ENCODE data around the gene TMX2. TPM values are rescaled to one million over a fixed set of nuclear protein-coding genes. Genes with fewer than 3 reads are reported as not detected.

The TMX2 gene
- total RNA-seq, 4 donors from 2014 or later: 12.3 to 86.7 (median 49.0) TPM

DNA sequence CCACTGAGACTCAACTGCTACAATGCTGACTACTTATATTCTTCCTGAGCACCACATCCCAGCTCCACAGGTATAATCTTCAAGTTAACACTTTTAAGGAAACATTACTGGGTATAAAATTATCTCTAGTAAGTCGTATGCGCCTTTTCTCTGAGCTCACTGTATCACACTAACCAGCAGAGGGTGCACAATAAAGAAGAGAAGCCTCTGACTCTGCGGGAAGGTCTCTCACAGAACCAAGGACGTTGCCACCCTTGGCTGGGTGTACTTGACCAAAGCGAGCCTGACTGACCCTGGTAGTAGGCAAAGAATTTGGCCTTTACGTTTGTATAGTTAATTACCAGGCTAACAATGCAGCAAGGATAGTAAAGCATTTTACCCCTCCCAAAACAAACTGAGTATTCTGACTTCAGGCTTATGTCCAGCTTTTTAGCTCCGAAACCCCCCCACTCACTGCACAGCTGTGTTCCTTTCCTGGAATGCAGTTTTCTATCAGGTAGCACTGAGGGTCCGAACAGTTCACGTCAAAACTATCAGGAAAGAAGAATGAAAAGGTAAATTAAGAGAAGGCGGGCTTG lies 39.4 kb downstream of the TMX2 start, which contains the start of gene BTBD18:
Gene BTBD18 (minus strand): TSS at position 144 of the 578 bp plus-strand sequence. CDS start 631 bp downstream, outside the sequence.
- intact Hi-C loops (cut with DNase I; ENCODE audit: low total_unique reads) (no loop called here), in situ Hi-C loops (cut with MboI; ENCODE audit: low pct_ligation_motif_present in 1 of 4, low pct_unique_long_range_greater_than_20kb in 1 of 4, low sequenced_read_pairs in 3 of 4) (no loop called here)
- H3K27ac ChIP-seq: peak within 1 kb of the TSS in 1 of 4 donors; percentile 2
- H3K36me3 ChIP-seq: no peaks in the 10 kb centered on the region
- 47 to 83% methylated on average over 1 to 10 of the region's 10 CpGs for WGBS, 2 donors (ENCODE audit: low coverage in 1 of 2)
- TF ChIP-seq, protein P1, sequence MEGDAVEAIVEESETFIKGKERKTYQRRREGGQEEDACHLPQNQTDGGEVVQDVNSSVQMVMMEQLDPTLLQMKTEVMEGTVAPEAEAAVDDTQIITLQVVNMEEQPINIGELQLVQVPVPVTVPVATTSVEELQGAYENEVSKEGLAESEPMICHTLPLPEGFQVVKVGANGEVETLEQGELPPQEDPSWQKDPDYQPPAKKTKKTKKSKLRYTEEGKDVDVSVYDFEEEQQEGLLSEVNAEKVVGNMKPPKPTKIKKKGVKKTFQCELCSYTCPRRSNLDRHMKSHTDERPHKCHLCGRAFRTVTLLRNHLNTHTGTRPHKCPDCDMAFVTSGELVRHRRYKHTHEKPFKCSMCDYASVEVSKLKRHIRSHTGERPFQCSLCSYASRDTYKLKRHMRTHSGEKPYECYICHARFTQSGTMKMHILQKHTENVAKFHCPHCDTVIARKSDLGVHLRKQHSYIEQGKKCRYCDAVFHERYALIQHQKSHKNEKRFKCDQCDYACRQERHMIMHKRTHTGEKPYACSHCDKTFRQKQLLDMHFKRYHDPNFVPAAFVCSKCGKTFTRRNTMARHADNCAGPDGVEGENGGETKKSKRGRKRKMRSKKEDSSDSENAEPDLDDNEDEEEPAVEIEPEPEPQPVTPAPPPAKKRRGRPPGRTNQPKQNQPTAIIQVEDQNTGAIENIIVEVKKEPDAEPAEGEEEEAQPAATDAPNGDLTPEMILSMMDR (IDR thresholded peaks at IDR 0.05): peak; percentile 43 to 69 (median 53)
- no peak for TF ChIP-seq POLR2AphosphoS5 (IDR thresholded peaks at IDR 0.05)
- no peaks in the 10 kb centered on the region for H3K27me3 ChIP-seq
- H3K9me3 ChIP-seq: no peaks in the 10 kb centered on the region
- DNase-seq: peak; percentile 48
- H3K4me1 ChIP-seq: peaks cover 0 to 11% (median 6%) of the 10 kb centered on the region in 4 donors
- no peak within 1 kb of the TSS for H3K4me3 ChIP-seq

DNA sequence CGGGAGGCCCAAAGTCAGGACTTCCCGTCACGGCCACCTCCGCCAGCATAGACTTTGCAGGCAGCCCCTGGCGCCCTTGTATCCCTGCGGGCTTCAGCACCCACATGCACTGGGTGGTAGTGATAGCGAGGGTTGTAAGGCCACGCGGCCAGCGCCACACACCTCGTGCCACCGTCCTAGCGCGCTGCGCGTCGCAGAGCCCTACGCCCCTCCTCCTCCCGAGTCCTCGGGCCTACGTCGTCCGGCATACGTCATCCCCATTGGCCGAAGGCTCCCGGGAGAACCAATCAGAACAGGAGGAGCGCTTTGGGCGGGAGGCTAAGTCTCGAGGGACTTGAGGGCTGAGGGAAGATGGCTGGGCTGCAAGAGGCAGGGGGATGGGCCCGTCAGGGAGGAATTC lies 40.6 kb downstream of the TMX2 start:
- Histone ChIP-seq H3K9me3 (no peaks in the 10 kb centered on the region), H3K27ac (no peak overlapping the region), H3K27me3 (no peaks in the 10 kb centered on the region), H3K4me3 (no peak overlapping the region), H3K36me3 (no peaks in the 10 kb centered on the region), H3K4me1 (peaks cover 0 to 11% (median 6%) of the 10 kb centered on the region in 4 donors)
- in situ Hi-C loops (cut with MboI; ENCODE audit: low pct_ligation_motif_present in 1 of 4, low pct_unique_long_range_greater_than_20kb in 1 of 4, low sequenced_read_pairs in 3 of 4): no loop called here
- intact Hi-C loops (cut with DNase I; ENCODE audit: low total_unique reads): no loop called here
- DNase-seq: no peak
- no peak for TF ChIP-seq EP300 (IDR thresholded peaks at IDR 0.05; ENCODE audit: low read depth)
- no peak for TF ChIP-seq POLR2A (IDR thresholded peaks at IDR 0.05)
- no peak for TF ChIP-seq POLR2AphosphoS5 (IDR thresholded peaks at IDR 0.05)
- WGBS, 2 donors (ENCODE audit: low coverage in 1 of 2): 97 to 100% methylated on average over 2 to 30 of the region's 30 CpGs

DNA sequence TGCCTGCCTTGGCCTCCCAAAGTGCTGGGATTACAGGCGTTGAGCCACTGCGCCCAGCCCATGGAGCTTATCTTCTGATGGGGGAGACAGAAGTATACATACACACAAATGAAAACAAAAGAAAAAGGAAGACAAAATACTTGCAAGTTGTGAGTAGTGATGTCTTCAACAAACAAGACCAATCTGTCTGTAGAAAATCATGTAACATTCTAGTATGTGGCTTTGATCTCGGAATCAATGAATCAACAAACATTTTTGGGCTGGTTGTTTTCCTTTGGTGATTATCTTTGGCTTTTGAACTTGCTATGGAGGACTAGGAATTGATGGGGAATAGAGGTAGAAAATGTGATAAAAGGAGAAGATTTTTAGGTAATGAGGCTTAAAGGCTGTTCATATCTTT lies 45.8 kb downstream of the TMX2 start:
- WGBS, 2 donors (ENCODE audit: low coverage in 1 of 2): 91 to 100% methylated on average over 1 to 3 of the region's 3 CpGs
- H3K4me1 ChIP-seq: peaks cover 0 to 8% (median 3%) of the 10 kb centered on the region in 4 donors
- DNase-seq: no peak
- H3K4me3 ChIP-seq: no peak overlapping the region
- no peak overlapping the region for H3K27ac ChIP-seq
- TF ChIP-seq, protein P1 (IDR thresholded peaks at IDR 0.05): no peak
- TF ChIP-seq POLR2A (IDR thresholded peaks at IDR 0.05) (no peak), EP300 (IDR thresholded peaks at IDR 0.05; ENCODE audit: low read depth) (no peak), POLR2AphosphoS5 (IDR thresholded peaks at IDR 0.05) (no peak)
- H3K27me3 ChIP-seq: no peaks in the 10 kb centered on the region
- intact Hi-C loops (cut with DNase I; ENCODE audit: low total_unique reads): no loop called here
- no peaks in the 10 kb centered on the region for H3K9me3 ChIP-seq
- no peaks in the 10 kb centered on the region for H3K36me3 ChIP-seq
- in situ Hi-C loops (cut with MboI; ENCODE audit: low pct_ligation_motif_present in 1 of 4, low pct_unique_long_range_greater_than_20kb in 1 of 4, low sequenced_read_pairs in 3 of 4): no loop called here

DNA sequence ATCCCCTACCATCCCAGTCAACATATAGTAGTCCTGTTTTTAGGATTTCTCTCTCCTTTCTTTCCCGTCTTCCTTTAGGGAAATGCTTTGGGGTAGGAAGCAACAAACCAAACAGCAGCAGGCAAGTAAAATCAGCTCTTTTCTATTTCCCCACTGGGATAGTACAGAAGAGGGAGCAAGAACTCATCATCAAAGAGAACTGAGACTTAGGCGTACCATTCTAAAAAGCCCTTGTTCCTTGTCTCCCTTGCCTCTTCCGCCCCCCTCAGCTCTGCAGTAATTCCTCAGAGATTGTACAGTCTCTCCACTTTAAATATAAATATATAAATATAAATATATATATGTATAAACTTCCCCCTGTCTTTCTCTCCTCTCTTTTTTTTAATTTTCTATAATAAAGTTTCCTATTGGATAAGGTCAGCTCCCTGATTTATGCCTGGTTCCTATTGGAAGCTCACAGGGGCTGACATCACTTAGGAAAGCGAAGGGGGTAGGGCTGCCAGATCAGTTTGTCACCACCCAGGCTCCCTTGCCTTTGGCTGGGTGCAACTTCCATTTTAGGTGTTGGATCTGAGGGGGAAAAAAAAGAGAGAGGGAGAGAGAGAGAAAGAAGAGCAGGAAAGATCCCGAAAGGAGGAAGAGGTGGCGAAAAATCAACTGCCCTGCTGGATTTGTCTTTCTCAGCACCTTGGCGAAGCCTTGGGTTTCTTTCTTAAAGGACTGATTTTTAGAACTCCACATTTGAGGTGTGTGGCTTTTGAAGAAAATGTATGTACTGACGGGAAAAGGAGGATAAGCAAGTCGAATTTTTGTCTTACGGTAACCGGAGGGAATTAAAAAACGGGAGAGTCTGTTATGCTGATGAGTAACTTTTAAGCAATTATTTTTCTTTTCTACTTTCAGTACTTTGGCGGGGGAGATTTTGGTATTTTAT lies 49.2 kb downstream of the TMX2 start, which contains the start of gene CTNND1:
Gene CTNND1 (plus strand): TSS at position 502 of the 934 bp plus-strand sequence. CDS start 29,677 bp downstream, outside the sequence.
- TF ChIP-seq, protein P1 (IDR thresholded peaks at IDR 0.05): peak in 1 of 5 experiments; percentile 2
- TF ChIP-seq POLR2AphosphoS5 (IDR thresholded peaks at IDR 0.05): peak; percentile 94 to 98 (median 98)
- peak; percentile 98 for TF ChIP-seq POLR2A (IDR thresholded peaks at IDR 0.05)
- no peak for TF ChIP-seq EP300 (IDR thresholded peaks at IDR 0.05; ENCODE audit: low read depth)
- Histone ChIP-seq H3K27ac (peak within 1 kb of the TSS; percentile 89 to 99 (median 96)), H3K4me1 (peaks cover 0 to 38% (median 24%) of the 10 kb centered on the region in 4 donors), H3K4me3 (peak within 1 kb of the TSS; percentile 46 to 80 (median 60)), H3K9me3 (no peaks in the 10 kb centered on the region), H3K36me3 (no peaks in the 10 kb centered on the region), H3K27me3 (no peaks in the 10 kb centered on the region)
- in situ Hi-C loops (cut with MboI; ENCODE audit: low pct_ligation_motif_present in 1 of 4, low pct_unique_long_range_greater_than_20kb in 1 of 4, low sequenced_read_pairs in 3 of 4) (loop anchor here in 1 of 4 donors (5.0 kb wide), 1 partner anchor 41 kb away; no protein-coding TSS in a partner anchor), intact Hi-C loops (cut with DNase I; ENCODE audit: low total_unique reads) (loop anchor here (5.0 kb wide), 1 partner anchor 41 kb away; no protein-coding TSS in a partner anchor)
- 12 to 14% methylated on average over 11 to 13 of the region's 13 CpGs for WGBS, 2 donors (ENCODE audit: low coverage in 1 of 2)
- peak; percentile 91 for DNase-seq
